LoVo (cell line): ENCODE results near the gene RIF1.

ENCODE experiments used
- DNase-seq: peaks from one replicate; pipeline ENCODE4 v3.0.0-alpha.2; 2016; ENCODE audit warnings: low spot score

The RIF1 gene

DNA sequence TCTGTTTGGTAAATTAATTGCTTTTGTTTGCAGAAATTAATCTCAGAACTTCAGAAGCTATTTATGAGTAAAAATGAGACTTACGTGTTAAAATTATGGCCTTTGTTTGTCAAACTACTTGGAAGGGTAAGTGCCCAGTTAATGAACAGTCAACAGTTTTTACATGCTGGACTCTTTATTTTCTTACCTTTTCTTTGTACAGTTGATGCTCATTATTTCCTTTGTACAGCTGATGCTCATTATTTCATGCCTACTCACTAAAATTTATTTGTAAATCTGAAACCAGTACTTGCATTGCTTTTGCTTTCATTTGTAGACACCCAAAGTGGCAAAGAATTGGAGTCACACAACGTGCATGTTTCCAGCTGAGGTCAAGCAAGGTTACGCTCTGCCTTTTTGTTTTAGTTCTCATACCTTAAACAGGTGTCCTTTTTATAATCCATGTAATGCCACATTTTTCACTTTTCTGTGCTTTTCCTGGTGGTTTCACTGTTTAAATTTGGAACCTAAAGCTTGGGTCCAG is 13.3 kb downstream of the RIF1 start:
- no peak for DNase-seq

DNA sequence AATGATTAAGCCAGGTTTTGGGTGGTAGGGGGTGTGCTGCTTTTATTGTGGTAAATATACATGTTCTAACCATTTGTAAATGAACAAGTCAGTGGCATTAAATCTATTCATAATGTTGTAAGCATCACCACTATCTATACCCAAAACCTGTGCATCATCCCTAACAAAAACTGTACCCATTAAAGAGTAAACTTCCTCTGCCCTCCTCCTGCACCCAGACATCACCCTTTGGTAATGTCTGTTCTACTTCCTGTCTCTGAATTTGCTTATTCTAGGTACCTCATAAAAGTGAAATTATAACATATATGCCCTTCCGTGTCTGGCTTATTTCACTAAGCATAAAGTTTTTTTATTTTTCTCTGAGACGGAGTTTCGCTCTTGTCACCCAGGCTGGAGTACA is 14.1 kb downstream of the RIF1 start:
- no peak for DNase-seq

DNA sequence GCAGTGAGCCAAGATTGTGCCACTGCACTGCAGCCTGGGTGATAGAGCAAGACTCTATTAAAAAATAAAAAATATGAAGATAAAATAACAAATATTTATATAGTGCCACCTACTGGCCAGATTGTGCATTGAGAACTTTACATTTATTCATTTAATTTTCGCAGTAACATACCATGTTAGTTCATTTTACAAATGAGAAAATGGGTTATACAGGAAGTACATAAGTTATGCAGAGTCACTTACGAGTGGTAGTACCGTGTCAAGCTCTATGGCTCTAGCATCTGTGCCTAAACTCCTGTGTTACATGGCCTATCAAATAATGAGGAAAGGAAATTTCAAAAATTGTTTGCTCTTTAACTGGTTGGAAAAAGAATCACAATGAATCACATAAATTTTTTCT is 27.9 kb downstream of the RIF1 start:
- no peak for DNase-seq

DNA sequence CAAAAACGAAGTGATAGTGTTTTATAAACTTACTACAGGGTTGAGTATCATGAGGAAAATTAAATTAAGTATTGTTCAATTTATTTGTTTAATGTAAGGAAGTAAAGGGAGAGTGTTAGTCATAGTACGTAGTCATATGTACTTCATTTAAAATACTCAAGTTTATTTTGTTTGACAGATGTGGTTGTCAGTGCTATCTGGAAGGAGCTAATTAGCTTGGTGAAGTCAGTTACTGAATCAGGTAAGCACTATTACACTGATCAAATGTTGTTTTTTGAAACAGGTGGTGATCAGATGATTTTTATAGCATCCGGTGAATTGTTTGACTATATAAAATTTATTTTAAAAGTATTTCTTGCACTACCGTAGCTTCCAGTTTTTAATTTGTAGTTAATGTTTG is 28.8 kb downstream of the RIF1 start:
- no peak for DNase-seq

DNA sequence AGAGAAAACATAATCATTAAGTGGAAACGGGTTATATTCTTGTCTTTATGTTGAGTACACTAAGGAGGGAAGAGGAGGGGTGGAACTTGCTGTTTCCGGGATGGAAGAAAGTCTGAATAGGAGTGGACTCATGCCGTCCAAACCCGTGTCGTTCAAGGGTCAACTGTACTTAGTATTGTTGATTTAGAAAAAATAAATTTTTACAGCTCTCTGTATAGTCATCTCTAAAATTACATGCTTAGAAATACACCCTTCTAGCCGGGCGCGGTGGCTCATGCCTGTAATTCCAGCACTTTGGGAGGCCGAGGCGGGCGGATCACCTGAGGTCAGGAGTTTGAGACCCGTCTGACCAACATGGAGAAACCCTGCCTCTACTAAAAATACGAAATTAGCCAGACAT is 29.4 kb downstream of the RIF1 start:
- no peak for DNase-seq

DNA sequence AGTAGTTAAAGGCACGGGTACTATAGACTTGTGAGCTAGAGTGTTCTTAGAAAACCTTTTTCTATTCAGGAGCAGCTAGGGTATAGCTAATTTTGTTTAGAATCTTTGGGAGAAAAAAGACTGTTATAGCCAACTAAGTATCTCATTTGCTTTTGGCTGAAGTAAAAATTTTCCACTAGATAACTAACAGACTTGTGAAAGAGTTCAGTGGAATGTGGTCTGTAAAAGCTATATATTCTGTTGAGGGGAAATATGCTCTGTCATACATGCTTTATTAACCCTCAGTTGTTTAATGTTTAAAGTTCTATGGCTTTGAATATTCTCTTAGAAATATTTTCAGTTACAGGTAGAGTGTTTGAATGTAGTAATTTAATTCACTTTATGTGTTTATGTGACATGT is 49.7 kb downstream of the RIF1 start:
- DNase-seq, result no peak

DNA sequence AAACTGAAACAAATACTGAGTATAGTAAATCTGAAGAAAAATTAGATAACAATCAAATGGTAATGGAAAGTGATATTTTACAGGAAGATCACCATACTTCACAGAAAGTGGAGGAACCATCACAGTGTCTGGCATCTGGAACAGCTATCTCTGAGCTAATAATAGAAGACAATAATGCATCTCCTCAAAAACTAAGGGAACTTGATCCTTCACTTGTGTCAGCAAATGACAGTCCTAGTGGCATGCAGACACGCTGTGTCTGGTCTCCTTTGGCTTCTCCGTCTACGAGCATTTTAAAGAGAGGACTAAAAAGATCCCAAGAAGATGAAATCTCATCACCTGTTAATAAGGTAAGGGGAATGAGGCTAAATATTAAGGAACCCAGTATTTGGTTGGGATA is 56.1 kb downstream of the RIF1 start:
- no peak for DNase-seq

DNA sequence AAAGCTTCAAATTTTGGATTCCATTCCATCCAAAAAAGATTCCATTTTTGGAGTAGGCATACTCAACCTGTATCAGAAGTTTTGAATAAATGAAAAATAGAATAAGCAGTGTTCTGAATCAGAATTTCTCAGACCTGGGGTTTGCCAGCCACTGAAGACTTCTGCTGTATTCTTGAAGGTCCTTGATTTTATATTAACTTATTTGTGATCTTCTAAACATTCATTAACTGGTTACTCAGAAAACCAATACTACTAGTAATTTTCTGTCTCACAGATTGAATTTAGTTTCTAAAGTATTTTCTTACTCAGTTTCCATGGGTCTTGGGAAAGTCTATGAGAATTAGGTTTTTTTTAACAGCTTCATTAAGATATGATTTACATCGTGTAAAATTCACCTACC is 60.9 kb downstream of the RIF1 start:
- DNase-seq, result no peak

DNA sequence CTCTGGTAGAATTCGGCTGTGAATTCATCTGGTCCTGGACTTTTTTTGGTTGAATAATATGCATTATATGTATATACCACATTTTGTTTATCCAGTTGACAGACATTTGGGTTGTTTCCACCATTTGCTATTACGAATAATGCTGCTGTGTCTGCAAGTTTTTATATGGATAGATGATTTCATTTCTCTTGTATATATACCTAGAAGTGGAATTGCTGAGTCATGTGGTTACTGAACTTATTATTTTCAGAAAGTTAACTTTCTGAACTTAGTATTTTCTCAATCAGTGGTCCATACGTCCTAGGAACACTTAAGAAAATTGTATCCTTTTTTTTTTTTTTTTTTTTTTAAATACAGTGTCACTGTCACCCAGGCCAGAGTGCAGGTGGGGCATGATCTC is 63.3 kb downstream of the RIF1 start:
- DNase-seq, result no peak

DNA sequence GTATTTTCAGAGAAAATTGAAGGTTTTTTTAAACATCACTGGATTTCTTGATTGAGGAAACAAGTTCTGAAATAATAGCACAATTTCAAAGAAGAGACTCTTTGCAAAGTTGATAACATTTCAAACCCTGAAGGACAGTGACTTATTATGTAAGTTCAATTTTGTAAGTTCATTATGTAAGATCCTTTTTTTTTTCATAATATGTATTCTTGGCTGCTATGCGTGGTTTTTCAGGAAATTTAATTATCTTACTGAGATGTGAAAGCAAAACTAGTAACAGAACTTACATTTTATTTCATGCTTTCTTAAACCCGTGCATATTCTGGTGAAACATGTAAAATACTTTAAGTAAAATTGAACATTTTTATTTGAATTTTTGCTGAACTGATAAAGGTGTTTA is 65.4 kb downstream of the RIF1 start:
- no peak for DNase-seq

DNA sequence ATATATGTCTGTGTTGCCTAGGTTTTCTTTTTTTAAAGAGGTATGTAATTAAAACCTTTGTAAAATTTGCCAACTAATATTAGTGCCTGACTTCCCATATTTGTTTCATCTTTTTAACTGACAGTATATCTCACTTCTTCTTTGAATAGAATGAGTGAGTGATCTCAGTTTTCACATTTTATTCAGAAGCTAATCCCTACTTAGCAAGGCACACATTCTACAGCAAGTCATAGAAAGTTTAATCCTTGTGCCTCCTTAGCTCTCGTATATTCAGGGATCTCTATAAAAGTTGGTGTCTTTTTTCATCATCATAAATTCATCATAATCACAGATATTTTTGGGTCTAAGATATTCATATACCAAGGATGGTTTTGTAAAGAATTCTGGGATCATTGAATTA is 66.6 kb downstream of the RIF1 start:
- no peak for DNase-seq

DNA sequence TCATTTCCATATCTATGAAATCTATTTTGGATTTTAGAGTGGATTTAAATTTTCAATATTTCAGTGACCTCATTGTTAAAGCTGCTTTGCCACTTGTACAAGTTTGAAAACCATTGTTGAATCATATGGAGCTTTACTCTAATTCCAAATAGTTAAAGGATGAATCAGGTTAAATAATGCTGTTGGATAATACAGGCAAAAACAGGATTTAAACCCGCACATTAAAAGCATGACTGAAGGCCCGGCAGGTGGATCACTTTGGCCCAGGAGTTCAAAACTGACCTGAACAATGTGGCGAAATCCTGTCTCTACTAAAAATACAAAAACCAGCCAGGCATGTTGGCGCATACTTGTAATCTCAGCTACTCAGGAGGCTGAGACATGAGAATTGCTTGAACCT is 68.3 kb downstream of the RIF1 start:
- no peak for DNase-seq

DNA sequence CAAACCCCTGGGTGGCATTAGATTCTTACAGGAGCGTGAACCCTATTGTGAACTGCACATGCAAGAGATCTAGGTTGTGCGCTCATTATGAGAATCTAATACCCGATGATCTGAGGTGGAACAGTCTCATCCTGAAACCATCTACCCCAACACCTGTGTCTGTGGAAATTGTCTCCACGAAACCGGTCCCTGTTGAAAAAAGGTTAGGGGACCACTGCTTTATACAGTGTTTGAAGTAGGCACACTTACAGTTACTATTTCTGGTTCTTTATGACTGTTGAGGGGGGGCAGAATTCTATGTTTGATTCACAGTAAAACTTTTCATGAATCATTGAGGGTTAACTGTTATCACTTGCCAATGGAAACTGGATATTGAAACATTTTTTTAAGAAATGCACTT is 72.0 kb downstream of the RIF1 start:
- DNase-seq, result no peak

DNA sequence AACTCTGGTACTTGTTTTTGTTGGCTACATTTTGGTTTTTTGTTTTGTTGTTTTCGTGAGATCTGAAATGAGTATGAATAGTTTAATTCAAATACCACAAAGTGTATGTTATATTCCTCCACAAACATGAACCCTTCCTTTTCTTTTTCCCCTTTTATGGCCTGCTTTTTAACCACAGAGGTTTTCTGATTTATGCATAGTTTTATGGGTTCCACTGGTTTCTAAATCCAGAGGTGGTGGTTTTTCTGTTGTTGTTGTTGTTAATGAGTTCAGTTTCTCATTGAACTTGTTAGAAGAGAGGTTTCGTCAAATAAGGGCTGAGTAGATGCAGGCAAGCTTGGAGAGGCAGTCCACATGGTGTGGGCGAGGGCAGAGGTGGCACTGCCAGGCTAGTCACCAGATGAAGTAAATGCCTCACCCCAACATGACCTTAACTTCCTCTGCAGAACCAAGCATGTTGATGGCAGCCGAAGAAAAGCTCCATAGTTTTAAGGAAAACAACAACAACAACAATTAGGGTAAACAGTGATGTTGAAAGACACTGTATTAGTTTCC is 72.5 kb downstream of the RIF1 start:
- no peak for DNase-seq

DNA sequence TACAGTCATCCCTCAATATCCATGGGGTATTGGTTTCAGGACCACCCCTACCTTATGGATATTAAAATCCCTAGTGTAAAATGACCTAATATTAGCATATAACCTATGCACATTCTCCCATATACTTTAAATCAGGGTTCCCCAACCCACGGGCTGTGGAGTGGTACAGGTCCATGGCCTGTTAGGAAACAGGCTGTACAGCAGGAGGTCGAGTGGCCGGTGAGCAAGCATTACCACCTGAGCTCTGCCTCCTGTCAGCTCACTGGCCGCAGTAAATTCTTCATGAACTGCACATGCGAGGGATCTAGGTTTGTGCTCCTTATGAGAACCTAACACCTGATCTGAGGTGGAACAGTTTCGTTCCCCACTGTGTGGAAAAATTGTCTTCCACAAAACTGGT is 73.8 kb downstream of the RIF1 start:
- no peak for DNase-seq

DNA sequence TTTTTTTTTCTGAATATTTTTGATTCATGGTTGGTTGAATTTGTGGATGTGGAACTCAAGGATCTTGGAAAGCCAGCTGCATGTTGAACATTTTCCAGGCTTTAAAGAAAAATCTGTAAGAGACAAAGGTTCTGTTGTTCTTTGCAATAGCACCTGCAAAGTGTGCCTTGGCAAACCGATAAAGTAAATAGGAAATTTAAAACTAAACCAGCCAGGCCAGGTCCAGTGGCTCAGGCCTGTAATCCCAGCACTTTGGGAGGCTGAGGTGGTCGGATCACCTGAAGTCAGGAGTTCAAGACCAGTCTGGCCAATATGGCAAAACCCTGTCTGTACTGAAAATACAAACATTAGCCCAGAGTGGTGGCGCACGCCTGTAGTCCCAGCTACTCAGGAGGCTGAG is 74.4 kb downstream of the RIF1 start:
- DNase-seq, result no peak

DNA sequence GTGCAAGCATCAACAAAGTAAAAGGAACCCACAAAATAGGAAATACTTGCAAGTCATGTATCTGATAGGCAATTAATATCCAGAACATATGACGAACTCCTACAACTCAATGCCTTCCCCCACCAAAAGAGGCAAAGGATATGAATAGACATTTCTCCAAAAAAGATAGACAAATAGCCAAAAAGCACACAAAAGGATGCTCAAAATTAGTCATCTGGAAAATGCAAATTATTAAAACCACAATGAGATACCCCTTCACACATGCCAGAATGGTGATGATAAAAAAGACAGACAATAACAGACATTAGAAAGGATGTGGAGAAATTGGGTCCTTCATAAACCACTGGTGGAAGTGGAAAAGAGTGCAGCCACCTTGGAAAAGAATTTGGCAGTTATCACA is 76.4 kb downstream of the RIF1 start:
- DNase-seq, result no peak

DNA sequence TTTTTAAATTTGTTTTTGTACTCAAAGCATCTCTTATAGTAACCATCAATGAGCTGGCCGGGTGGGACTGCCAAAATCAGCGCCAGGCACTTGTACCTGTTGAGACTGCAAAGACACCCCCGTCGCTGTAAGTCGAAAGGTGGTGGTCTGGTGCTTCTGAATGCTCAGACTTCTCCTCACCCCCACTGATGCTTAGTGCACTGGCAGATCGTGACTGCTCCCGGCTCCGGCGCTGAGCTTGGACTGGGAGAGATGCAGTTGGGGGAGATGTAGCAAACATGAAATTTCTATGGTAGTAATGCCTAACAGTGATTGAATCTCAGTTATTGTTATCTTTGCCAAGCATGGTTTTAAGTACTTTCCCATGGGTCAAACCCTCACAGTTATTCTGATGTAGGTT is 80.6 kb downstream of the RIF1 start:
- DNase-seq, result no peak

DNA sequence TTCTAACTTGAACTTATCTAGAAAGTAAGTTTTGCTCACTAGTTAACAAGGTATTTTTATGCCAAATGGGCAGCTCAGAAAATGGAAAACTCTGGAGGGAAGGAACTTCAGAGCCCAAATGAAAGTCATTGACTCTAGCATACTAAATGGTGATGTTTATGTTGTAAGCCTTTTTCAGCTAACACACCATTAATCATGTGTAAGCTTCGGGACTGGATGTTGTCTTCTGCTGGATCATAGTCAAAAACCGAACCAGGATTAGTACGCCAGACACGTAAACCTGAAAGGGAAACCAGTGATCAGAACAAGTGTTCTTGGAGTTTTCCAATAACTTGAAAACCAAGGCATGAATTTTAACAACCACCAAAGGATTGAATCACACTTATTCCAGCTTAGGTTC is 81.8 kb downstream of the RIF1 start:
- DNase-seq, result no peak

DNA sequence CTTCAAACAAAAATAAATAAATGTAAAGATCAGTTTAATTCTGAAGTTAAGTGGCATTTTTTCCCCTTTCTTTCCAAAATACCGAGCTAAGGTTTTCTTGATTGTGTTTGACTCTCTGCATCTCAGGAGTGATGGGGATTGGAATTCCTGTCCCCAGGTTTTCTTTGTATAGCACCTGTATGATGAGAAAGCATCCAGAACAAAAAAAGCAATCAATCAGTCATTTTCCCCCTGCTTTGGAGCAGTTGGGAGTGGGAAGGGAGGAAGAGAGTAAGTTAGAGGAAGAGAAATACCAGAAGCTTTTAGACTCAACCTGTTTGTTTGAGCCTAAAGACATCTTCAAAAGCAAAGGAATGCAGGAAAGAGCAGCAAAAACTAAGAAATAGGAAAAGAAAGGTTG is 88.5 kb downstream of the RIF1 start:
- no peak for DNase-seq

DNA sequence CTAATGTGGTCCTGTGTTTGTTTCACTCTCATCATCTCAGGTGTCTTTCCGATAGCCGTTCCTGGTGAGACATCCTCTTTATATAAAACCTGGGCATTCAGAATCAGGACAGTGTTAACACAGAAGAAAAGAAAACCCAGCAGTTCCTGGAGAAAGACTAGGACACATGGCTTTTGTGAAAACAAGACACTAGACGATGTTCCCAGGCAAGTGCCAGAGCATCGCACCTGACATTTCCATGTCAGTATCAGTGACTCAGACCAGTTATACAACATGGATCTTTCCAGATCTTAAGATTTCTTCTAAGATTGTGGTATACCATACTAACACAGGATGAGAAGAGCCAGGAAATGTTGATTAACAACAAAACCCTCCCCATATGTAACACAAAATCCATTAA is 96.5 kb downstream of the RIF1 start:
- DNase-seq, result no peak

DNA sequence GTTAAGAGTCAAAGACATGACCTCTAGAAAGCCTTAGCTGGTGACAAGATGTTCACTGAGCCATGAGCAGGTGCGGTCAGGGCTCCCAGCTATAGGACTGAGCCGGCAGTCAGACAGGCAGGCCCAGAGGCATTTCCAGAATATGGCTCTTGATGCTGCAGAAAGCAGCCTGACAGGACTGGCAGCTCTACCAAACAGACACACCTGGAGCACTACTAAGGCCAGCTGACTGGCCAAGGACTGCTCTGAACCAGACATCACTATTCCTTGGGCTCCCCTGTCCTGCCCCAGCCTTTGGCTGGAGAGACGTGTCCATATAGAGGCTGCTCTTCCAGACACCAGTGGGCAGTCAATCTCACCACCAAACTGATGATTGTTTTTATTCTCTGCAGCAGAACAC is 98.8 kb downstream of the RIF1 start:
- no peak for DNase-seq

DNA sequence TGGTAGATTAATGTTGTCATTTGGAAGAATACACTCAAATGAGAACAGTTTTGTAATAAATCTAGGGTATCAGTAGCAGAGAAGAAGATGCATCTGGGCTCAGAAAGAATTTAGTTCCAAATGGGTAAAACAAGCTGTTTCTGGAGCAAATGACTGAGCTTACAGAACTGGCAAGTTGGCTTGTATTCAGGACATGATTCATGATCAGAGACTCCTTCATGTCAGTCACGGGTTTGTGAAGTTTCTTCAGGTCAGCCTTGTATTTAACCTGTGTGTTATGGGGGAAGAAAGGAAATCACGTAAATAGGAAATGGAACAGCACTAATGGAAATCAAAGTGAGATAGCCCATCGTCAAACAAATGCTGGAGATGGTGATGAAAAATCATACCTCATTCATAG is 109.1 kb downstream of the RIF1 start:
- DNase-seq, result no peak

DNA sequence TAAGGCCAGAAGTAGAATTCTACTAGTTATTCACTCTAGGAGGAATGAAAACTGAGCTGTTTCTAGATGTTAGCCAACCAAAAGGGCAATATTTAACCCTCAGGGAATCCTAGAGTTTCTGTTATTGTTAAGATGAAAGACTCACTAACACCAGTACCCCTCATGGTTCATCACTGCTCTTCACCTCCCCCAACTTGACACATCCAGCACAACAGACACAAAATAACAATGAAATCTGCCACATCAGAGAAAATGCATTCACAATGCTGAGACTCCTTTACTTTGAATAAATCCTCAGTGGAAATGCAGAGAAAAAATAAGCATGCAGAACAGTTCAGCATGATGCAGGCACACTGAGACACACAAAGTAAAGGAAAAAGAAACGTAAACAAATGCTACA is 111.3 kb downstream of the RIF1 start:
- DNase-seq, result no peak

DNA sequence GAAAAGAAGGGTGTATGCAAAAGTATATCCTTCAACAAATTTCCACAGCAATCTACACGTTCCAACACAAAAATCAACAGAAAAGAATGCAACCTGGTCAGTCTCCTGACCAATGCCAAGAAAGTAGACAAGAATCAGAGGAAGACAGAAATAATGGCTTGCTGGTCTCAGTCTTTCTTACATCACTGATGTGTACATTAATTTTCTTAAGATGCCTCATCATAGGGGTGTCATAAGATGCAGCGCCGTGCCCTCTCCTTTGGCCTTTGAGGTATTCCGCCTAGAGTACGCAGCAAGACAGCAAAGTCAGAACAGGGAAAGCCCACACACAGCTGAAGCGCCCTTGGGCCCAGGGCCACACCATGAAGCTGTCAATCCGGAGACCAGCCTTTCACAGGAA is 112.9 kb downstream of the RIF1 start:
- DNase-seq, result no peak
